K562 (cell line): ENCODE measurements around the gene DCAF11. TPM values are rescaled to one million over a fixed set of nuclear protein-coding genes. Genes with fewer than 3 reads are reported as not detected.

Experiments used
- ATAC-seq: fragments of 200-7000 bp; cut with Tn5 transposase; 3 replicates; pipeline ENCODE4 v1.9.1; 2020; ENCODE audit warnings: moderate library complexity
- BruUV-seq: library from RNA; stranded (reverse); fragments of 400-500 nt; replicated peaks from 2 replicates; lab custom pipeline; 2021; lab: Mats Ljungman, UMichigan
- CTCF ChIA-PET: fragments of 300-600 bp; formaldehyde crosslinking; extraction: SDS; loops from one replicate; lab custom pipeline; 2021; ENCODE audit warnings: low intra/inter-chr PET ratio; lab: Yijun Ruan, JAX
- POLR2A ChIA-PET: fragments of 300-600, 350-650 bp; sonication (Branson Sonifier 250); formaldehyde crosslinking; extraction: SDS; loops from one replicate; lab custom pipeline; 2021; ENCODE audit warnings: antibody characterized with exemption, inconsistent platforms; lab: Yijun Ruan, JAX
- DNase-seq, 4 experiments: peaks; one replicate each; pipeline versions ENCODE4 v3.0.0 to v3.0.0-alpha.2; 2011 to 2018; ENCODE audit warnings: low spot score in 3 of 4, mixed read lengths in 3 of 4; ENCODE audit errors: extremely low read depth in 1 of 4
- FAIRE-seq: peaks from 2 replicates; lab custom pipeline; 2011; peaks lifted over from hg19 to GRCh38; lab: Jason Lieb, UNC
- H2AFZ ChIP-seq: 2 replicates; pipeline ENCODE4 v1.6.0; 2011; ENCODE audit warnings: low read depth, low read length, control low read depth, inconsistent platforms
- H3K27ac ChIP-seq: fragments of 200-600 bp; 3 replicates; pipeline ENCODE4 v1.8.0; 2011; ENCODE audit warnings: low read depth, mild to moderate bottlenecking, control low read depth, inconsistent platforms, low read length, moderate library complexity, mixed read lengths; ENCODE audit errors: extremely low read depth
- H3K27me3 ChIP-seq, 2 experiments: fragments of 300-600 bp in 1 of 2; 2 replicates in 1 of 2; 3 replicates in 1 of 2; pipeline versions ENCODE4 v1.6.0 to v1.8.0; 2011; ENCODE audit warnings: inconsistent platforms in 2 of 2, low read length in 2 of 2, mild to moderate bottlenecking in 1 of 2, mixed read lengths in 1 of 2, moderate library complexity in 1 of 2; ENCODE audit not compliant: control insufficient read depth in 2 of 2, insufficient read depth in 2 of 2
- H3K36me3 ChIP-seq: fragments of 300-600 bp; 3 replicates; pipeline ENCODE4 v1.8.0; 2011; ENCODE audit warnings: mild to moderate bottlenecking, low read length, inconsistent platforms; ENCODE audit not compliant: control insufficient read depth, insufficient read depth
- H3K4me1 ChIP-seq, 2 experiments: fragments of 200-600 bp in 1 of 2; replicated peaks in 1 of 2; 2 replicates in 1 of 2; 3 replicates in 1 of 2; pipeline versions ENCODE4 v1.5.1 to v1.8.0; 2011; ENCODE audit warnings: inconsistent platforms in 2 of 2, low read length in 2 of 2, mild to moderate bottlenecking in 1 of 2, mixed read lengths in 1 of 2, moderate library complexity in 1 of 2; ENCODE audit not compliant: control insufficient read depth in 2 of 2, insufficient read depth in 2 of 2
- H3K4me2 ChIP-seq: 2 replicates; pipeline ENCODE4 v1.6.1; 2011; ENCODE audit warnings: low read length, control low read depth, inconsistent platforms, mixed read lengths; ENCODE audit not compliant: insufficient read depth
- H3K4me3 ChIP-seq: fragments of 200-600 bp; sonication (generic), shearing (Covaris generic); 2 replicates; pipeline ENCODE4 v1.5.1; 2016; ENCODE audit warnings: control low read depth, inconsistent platforms
- H3K79me2 ChIP-seq: fragments of 200-600 bp; 3 replicates; pipeline ENCODE4 v1.8.0; 2011; ENCODE audit warnings: low read length, inconsistent platforms; ENCODE audit not compliant: control insufficient read depth, insufficient read depth
- H3K9ac ChIP-seq, 2 experiments: 2 replicates each; pipeline versions ENCODE4 v1.6.0 to v1.6.1; 2011; ENCODE audit warnings: low read depth in 2 of 2, low read length in 2 of 2, control low read depth in 1 of 2, inconsistent platforms in 1 of 2, mild to moderate bottlenecking in 1 of 2, mixed read lengths in 1 of 2; ENCODE audit not compliant: insufficient read depth in 1 of 2
- H3K9me1 ChIP-seq: one replicate; pipeline ENCODE4 v1.6.0; 2011; ENCODE audit warnings: inconsistent platforms, mild to moderate bottlenecking, low read length, moderate library complexity; ENCODE audit not compliant: control insufficient read depth, insufficient read depth
- H3K9me3 ChIP-seq: replicated peaks from 2 replicates; pipeline ENCODE4 v1.5.1; 2011; ENCODE audit warnings: low read depth, low read length, inconsistent platforms; ENCODE audit not compliant: control insufficient read depth, insufficient read depth
- H4K20me1 ChIP-seq: replicated peaks from 2 replicates; pipeline ENCODE4 v1.6.1; 2011; ENCODE audit warnings: low read length, inconsistent platforms, mixed read lengths; ENCODE audit not compliant: control insufficient read depth, insufficient read depth
- CHD4 ChIP-seq: fragments of 200-600 bp; sonication (generic); IDR thresholded peaks from 3 replicates; pipeline ENCODE4 v1.6.1; 2012; ENCODE audit warnings: low read depth, mild to moderate bottlenecking, mixed read lengths, low read length, inconsistent platforms; ENCODE audit not compliant: insufficient read depth, insufficient replicate concordance, poor library complexity, severe bottlenecking
- ETV6 ChIP-seq, 3 experiments: fragments of 150-350 bp in 1 of 3; sonication (generic) in 1 of 3; formaldehyde crosslinking in 1 of 3; IDR thresholded peaks; 2 replicates each; pipeline versions ENCODE4 v1.6.1 to v1.8.0; 2014 to 2022; ENCODE audit warnings: borderline replicate concordance in 2 of 3, low read depth in 2 of 3, antibody characterized with exemption in 1 of 3, low read length in 1 of 3, mild to moderate bottlenecking in 1 of 3, missing genetic modification reagents in 1 of 3
- ILK ChIP-seq: fragments of 450-650 bp; IDR thresholded peaks from 2 replicates; pipeline ENCODE4 v1.6.1; 2016; ENCODE audit warnings: missing genetic modification characterization, low read depth, mild to moderate bottlenecking, missing compliant biosample characterization, moderate library complexity, borderline replicate concordance
- U2AF2 ChIP-seq: fragments of 200-400 bp; formaldehyde crosslinking; optimal IDR thresholded peaks from 2 replicates; pipeline ENCODE3; 2017; ENCODE audit warnings: low read depth, mild to moderate bottlenecking, low read length
- ZNF184 ChIP-seq: sonication (generic); formaldehyde crosslinking; IDR thresholded peaks from 2 replicates; pipeline ENCODE4 v1.5.0; 2020; ENCODE audit warnings: missing genetic modification reagents
- ZNF347 ChIP-seq: fragments of 450-650 bp; formaldehyde crosslinking; IDR thresholded peaks from 2 replicates; pipeline ENCODE4 v1.4.0; 2020; ENCODE audit warnings: low read depth, mild to moderate bottlenecking, moderate library complexity
- WGBS: fragments of 100-300 bp; shearing (Covaris generic); methylation state at CpG from one replicate; pipeline ENCODE4 v1.1.6; 2016; ENCODE audit warnings: low coverage, mixed read lengths; ENCODE audit not compliant: insufficient coverage; ENCODE audit errors: missing lambda C conversion rate; 5-methylcytosine and 5-hydroxymethylcytosine counted together
- in situ Hi-C: fragments of 300-500 bp; cut with MboI; formaldehyde crosslinking; loops from 4 replicates; pipeline ENCODE4 v1.15.0; 2018; ENCODE audit warnings: inconsistent platforms, mixed read lengths
- intact Hi-C: fragments of 100-400 bp; cut with micrococcal nuclease; formaldehyde crosslinking; loops from 2 replicates; pipeline ENCODE4 v1.14.2; 2022
- polyA plus RNA-seq, 8 experiments: library from polyadenylated mRNA; depleted of rRNA in 4 of 8; stranded (reverse) in 5 of 8; unstranded in 3 of 8; fragments of >200 nt; fragmentation: Nextera tagmentation in 2 of 8; fragmentation: Illumina TruSeq in 1 of 8; extraction: Ambion mirVana in 2 of 8; extraction: Trizol in 1 of 8; gene quantifications; 2 replicates each; pipeline versions ENCODE4 v1.2.1 to v1.2.3, GENCODE V29; 2011 to 2014; ENCODE audit warnings: inconsistent platforms in 1 of 8, missing spikeins in 1 of 8
- total RNA-seq, 7 experiments: library from RNA; depleted of rRNA in 6 of 7; stranded (reverse); fragments of >200 nt in 6 of 7; fragmentation: Illumina TruSeq in 2 of 7; extraction: Trizol in 2 of 7; gene quantifications; 2 replicates each; pipeline versions ENCODE4 v1.2.1 to v1.2.3, GENCODE V29; 2011 to 2021; ENCODE audit warnings: low replicate concordance in 1 of 7
- TF ChIP-seq, protein P1 (sequence below): fragments of 250-450 bp; sonication (Bioruptor Pico); IDR thresholded peaks from 2 replicates; pipeline ENCODE4 v1.8.0; 2021; ENCODE audit warnings: borderline replicate concordance, mild to moderate bottlenecking, moderate library complexity; ENCODE audit not compliant: poor library complexity, severe bottlenecking
- TF ChIP-seq, protein P2 (sequence below), 2 experiments: IDR thresholded peaks; 2 replicates each; pipeline ENCODE4 v1.6.1; 2012; ENCODE audit warnings: improper control_type of control experiment in 2 of 2, low read depth in 2 of 2, low read length in 2 of 2, borderline replicate concordance in 1 of 2
- TF ChIP-seq, protein P3 (sequence below): sonication (generic); IDR thresholded peaks from 2 replicates; pipeline ENCODE4 v1.6.1; 2016
- TF ChIP-seq, protein P4 (sequence below): sonication (generic); formaldehyde crosslinking; IDR thresholded peaks from 2 replicates; pipeline ENCODE4 v1.8.0; 2022; ENCODE audit warnings: mild to moderate bottlenecking, missing genetic modification reagents

DCAF11 gene
- total and polyA plus RNA-seq, 9 of the 15 experiments (the other 6 are each of a cell fraction or from before 2014, with no cell fraction given) = 8.5 to 46.2 (median 36.4) TPM

DNA sequence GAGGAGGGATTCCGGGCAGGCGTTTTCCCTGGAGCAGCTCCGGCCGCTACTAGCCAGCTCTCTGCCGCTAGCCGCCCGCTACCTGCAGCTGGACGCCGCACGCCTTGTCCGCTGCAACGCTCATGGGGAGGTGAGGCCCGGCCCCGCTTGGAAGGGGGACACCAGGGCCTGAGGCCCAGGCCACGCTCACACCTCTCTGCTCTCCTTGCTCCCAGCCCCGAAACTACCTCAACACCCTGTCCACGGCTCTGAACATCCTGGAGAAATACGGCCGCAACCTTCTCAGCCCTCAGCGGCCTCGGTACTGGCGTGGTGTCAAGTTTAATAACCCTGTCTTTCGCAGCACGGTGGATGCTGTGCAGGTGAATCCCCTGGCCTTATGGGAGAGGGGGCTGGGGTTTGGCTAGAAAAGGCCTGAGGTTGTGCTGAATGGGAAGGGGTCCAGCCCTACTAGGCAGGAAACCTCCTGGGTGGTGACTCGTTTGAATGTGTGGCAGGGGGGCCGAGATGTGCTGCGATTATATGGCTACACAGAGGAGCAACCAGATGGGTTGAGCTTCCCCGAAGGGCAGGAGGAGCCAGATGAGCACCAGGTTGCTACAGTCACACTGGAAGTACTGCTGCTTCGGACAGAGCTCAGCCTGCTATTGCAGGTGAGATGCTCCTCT, 33.3 kb downstream of the DCAF11 start:
- CTCF ChIA-PET = no interaction called here
- in situ Hi-C loops (no loop called here), intact Hi-C loops (loop anchor here (2.0 to 10.0 kb wide), 2 partner anchors 33 to 53 kb away; partner anchors contain the start of genes DCAF11, NRL and PCK2)
- TSS peak; percentile 66 for BruUV-seq
- H2AFZ ChIP-seq = peak overlapping the region; percentile 58; the same call in 1 of the 2 replicates
- peak overlapping the region; percentile 76 to 96 for H3K9ac ChIP-seq
- FAIRE-seq = no peak
- H3K4me2 ChIP-seq = peak overlapping the region; percentile 98
- H3K36me3 ChIP-seq = peaks cover 62% of the 10 kb centered on the region; the same call in 2 of the 3 replicates
- H3K4me1 ChIP-seq = peaks cover 28 to 40% of the 10 kb centered on the region in 2 experiments; a peak in 4 of 5 replicates
- H3K4me3 ChIP-seq = peak overlapping the region; percentile 98
- peak overlapping the region; percentile 62 for H3K27ac ChIP-seq
- H3K79me2 ChIP-seq = peaks cover 39% of the 10 kb centered on the region
- no peak for DNase-seq
- H3K9me1 ChIP-seq = peaks cover 5% of the 10 kb centered on the region
- no peaks in the 10 kb centered on the region for H4K20me1 ChIP-seq
- POLR2A ChIA-PET = interaction anchor here (0.5 to 2.2 kb wide), 4 partner anchors 13 to 85 kb away, joined by 3 to 5 read pairs (median 4); partner anchors contain the start of genes GMPR2 and IRF9
- H3K27me3 ChIP-seq = no peaks in the 10 kb centered on the region
- peak; percentile 5 for ATAC-seq
- WGBS = 3% methylated on average over 18 of the region's 29 CpGs
- no peaks in the 10 kb centered on the region for H3K9me3 ChIP-seq
- TF ChIP-seq, protein P1, sequence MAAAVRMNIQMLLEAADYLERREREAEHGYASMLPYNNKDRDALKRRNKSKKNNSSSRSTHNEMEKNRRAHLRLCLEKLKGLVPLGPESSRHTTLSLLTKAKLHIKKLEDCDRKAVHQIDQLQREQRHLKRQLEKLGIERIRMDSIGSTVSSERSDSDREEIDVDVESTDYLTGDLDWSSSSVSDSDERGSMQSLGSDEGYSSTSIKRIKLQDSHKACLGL (CRISPR knock-in tag) = no peak
- TF ChIP-seq ZNF184 (CRISPR knock-in tag) (no peak), ILK (tag) (no peak), CHD4 (no peak), ETV6 (IDR thresholded peaks at IDR 0.05; ENCODE audit: borderline replicate concordance in 1 of 2, low read depth in 2 of 2, low read length in 1 of 2) (no peak), ETV6 (CRISPR knock-in tag; IDR thresholded peaks at IDR 0.05; ENCODE audit: borderline replicate concordance) (no peak), U2AF2 (no peak), ZNF347 (CRISPR knock-in tag) (no peak)
- TF ChIP-seq, protein P2, sequence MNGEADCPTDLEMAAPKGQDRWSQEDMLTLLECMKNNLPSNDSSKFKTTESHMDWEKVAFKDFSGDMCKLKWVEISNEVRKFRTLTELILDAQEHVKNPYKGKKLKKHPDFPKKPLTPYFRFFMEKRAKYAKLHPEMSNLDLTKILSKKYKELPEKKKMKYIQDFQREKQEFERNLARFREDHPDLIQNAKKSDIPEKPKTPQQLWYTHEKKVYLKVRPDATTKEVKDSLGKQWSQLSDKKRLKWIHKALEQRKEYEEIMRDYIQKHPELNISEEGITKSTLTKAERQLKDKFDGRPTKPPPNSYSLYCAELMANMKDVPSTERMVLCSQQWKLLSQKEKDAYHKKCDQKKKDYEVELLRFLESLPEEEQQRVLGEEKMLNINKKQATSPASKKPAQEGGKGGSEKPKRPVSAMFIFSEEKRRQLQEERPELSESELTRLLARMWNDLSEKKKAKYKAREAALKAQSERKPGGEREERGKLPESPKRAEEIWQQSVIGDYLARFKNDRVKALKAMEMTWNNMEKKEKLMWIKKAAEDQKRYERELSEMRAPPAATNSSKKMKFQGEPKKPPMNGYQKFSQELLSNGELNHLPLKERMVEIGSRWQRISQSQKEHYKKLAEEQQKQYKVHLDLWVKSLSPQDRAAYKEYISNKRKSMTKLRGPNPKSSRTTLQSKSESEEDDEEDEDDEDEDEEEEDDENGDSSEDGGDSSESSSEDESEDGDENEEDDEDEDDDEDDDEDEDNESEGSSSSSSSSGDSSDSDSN (IDR thresholded peaks at IDR 0.05; ENCODE audit: borderline replicate concordance in 1 of 2, low read depth in 2 of 2, low read length in 2 of 2) = 0 out of 4 replicates have a peak, but pooled peaks of 1 of the 2 experiments have one; percentile 48
- TF ChIP-seq, protein P3, sequence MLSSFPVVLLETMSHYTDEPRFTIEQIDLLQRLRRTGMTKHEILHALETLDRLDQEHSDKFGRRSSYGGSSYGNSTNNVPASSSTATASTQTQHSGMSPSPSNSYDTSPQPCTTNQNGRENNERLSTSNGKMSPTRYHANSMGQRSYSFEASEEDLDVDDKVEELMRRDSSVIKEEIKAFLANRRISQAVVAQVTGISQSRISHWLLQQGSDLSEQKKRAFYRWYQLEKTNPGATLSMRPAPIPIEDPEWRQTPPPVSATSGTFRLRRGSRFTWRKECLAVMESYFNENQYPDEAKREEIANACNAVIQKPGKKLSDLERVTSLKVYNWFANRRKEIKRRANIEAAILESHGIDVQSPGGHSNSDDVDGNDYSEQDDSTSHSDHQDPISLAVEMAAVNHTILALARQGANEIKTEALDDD = no peak
- TF ChIP-seq, protein P4, sequence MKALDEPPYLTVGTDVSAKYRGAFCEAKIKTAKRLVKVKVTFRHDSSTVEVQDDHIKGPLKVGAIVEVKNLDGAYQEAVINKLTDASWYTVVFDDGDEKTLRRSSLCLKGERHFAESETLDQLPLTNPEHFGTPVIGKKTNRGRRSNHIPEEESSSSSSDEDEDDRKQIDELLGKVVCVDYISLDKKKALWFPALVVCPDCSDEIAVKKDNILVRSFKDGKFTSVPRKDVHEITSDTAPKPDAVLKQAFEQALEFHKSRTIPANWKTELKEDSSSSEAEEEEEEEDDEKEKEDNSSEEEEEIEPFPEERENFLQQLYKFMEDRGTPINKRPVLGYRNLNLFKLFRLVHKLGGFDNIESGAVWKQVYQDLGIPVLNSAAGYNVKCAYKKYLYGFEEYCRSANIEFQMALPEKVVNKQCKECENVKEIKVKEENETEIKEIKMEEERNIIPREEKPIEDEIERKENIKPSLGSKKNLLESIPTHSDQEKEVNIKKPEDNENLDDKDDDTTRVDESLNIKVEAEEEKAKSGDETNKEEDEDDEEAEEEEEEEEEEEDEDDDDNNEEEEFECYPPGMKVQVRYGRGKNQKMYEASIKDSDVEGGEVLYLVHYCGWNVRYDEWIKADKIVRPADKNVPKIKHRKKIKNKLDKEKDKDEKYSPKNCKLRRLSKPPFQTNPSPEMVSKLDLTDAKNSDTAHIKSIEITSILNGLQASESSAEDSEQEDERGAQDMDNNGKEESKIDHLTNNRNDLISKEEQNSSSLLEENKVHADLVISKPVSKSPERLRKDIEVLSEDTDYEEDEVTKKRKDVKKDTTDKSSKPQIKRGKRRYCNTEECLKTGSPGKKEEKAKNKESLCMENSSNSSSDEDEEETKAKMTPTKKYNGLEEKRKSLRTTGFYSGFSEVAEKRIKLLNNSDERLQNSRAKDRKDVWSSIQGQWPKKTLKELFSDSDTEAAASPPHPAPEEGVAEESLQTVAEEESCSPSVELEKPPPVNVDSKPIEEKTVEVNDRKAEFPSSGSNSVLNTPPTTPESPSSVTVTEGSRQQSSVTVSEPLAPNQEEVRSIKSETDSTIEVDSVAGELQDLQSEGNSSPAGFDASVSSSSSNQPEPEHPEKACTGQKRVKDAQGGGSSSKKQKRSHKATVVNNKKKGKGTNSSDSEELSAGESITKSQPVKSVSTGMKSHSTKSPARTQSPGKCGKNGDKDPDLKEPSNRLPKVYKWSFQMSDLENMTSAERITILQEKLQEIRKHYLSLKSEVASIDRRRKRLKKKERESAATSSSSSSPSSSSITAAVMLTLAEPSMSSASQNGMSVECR (CRISPR knock-in tag) = 0 out of 2 replicates have a peak, but pooled peaks have one; percentile 17
